ENCODE measurements around the gene PRDM7.
"Not testable (repeated sequence)": the region's sequence is repeated elsewhere in the genome, so short reads cannot be mapped to it uniquely, and the experiment has no call there.

PRDM7 gene

GRCh38 chr16:90077240-90077756 is at the start of gene PRDM7:
TSS of gene PRDM7 (minus strand) at chr16:90077331. CDS start at chr16:90075910, 1,421 bp downstream.
- intact Hi-C loops (cut with DNase I): no loop called here

GRCh38 chr16:90121846-90122245 is 44.7 kb upstream of the PRDM7 start:
- intact Hi-C loops (cut with DNase I); DNase-seq: not testable (repeated sequence)

More at GRCh38 chr16:90077240-90077756, at the start of gene PRDM7:
- DNase-seq: peak; percentile 79 to 99 (median 95)

DNA sequence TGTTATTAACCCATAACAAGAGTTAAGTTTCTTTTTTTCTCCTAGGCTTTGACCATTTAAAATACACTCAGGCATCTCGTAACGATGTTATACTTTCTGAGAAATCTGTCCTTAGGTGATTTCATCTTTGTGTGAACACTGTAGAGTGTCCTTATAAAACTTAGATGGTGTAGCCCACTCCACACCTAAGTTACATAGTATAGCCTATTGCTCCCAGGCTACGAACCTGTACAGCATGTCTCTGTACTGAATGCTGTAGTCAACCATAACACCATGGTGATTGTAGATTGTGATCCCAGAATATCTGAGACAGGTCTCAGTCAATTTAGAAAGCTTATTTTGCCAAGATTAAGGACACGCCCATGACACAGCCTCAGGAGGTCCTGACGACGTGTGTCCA is 30.5 kb upstream of the PRDM7 start:
- DNase-seq; intact Hi-C loops (cut with DNase I): not testable (repeated sequence)

GRCh38 chr16:90107060-90107459 is 29.9 kb upstream of the PRDM7 start:
- intact Hi-C loops (cut with DNase I); DNase-seq: not testable (repeated sequence)

GRCh38 chr16:90106271-90106670 is 29.1 kb upstream of the PRDM7 start:
- peak in 3 of 42 donors; percentile 23 to 43 (median 38) for DNase-seq
- intact Hi-C loops (cut with DNase I): not testable (repeated sequence)

- intact Hi-C loops (cut with DNase I); DNase-seq: not testable (repeated sequence)
These were observed 27.6 kb upstream of the PRDM7 start for GRCh38 chr16:90104725-90105124.

- DNase-seq; intact Hi-C loops (cut with DNase I): not testable (repeated sequence)
These were observed 25.2 kb upstream of the PRDM7 start for GRCh38 chr16:90102086-90102884.

DNA sequence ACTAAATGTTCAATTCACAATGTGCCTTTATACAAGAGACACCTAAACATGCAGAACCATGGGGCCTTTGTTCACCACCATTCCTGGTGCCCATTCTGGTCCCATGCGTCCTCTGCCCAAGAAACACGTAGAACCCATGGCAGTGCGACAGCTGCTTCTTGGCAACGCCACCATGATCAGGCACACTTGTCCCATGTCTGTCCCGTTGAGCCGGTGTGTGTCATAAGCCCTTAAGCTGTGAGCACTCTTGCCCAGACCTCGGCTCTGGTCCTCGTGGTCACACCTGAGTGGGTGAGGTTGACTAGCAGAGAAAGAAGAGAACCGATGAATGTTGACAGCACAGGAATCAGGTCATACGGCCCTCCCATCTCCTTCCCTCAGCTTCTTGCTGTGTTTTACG is 24.2 kb upstream of the PRDM7 start:
- intact Hi-C loops (cut with DNase I): not testable (repeated sequence)

DNA sequence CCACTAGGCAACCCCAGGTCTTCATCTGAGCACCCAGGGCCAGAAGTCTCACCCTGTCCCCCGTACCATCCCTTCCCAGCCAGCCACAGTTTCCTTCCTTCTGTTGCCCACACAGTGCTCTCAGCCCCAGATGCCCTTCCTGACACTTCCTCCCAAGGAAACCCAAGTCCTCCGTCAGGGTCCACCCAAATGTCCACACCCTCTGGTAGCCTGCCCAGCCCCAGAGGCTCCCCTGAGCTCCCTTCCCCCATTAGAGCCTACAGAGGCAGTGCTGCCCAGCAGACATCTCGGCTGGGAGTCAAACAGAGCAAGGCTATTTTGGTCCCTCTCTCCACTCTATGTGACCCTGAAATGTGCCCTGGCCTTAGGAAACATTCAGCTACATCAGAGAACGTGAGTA is 23.7 kb upstream of the PRDM7 start:
- intact Hi-C loops (cut with DNase I); DNase-seq: not testable (repeated sequence)

More for the DNA sequence above, 24.2 kb upstream of the PRDM7 start:
- DNase-seq: not testable (repeated sequence)

DNA sequence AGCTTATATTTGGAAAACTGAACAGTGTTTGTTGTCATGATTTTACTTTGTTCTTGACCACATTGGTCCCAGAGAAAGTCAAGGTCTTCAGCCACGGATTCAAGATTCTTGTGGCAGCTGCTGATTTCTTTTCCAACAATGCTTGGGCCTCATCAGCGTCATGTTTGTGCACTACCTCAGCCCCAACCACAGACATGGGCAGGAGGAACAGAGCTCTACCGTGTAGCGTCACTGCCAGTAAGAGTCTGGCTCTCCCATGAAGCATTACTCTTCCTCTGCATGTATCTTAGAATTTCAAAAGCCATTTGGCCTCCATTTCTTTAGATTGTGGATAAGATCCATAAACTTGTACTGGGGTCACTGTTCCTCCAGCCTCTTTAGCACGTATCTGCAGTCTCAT is 23.1 kb upstream of the PRDM7 start:
- DNase-seq; intact Hi-C loops (cut with DNase I): not testable (repeated sequence)

GRCh38 chr16:90098936-90099335 is 21.8 kb upstream of the PRDM7 start:
- DNase-seq; intact Hi-C loops (cut with DNase I): not testable (repeated sequence)

- intact Hi-C loops (cut with DNase I); DNase-seq: not testable (repeated sequence)
These were observed 20.0 kb upstream of the PRDM7 start for GRCh38 chr16:90097010-90097684.

GRCh38 chr16:90094791-90095190 is 17.7 kb upstream of the PRDM7 start:
- DNase-seq; intact Hi-C loops (cut with DNase I): not testable (repeated sequence)

GRCh38 chr16:90094296-90094695 is 17.2 kb upstream of the PRDM7 start:
- intact Hi-C loops (cut with DNase I); DNase-seq: not testable (repeated sequence)

- DNase-seq; intact Hi-C loops (cut with DNase I): not testable (repeated sequence)
These were observed 16.7 kb upstream of the PRDM7 start for GRCh38 chr16:90093799-90094198.

DNA sequence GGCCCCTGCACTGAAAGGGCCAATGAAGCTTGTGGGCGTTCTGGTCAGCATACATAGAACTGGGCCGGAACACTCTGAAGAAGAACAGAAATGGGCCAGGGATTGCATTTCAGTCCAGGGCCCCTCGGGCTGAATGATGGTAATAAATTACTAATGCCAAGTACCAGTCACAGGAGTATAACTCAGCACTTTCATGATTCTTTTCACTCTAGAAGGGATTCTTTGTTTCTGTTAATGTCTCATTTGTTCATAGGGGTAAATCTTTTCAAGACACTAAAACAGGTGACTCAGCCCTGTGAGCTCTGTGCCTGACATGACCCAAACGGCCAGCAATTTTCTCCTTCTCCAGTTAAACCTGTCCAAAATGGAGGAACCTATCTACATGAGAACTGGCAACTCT is 15.7 kb upstream of the PRDM7 start:
- intact Hi-C loops (cut with DNase I): not testable (repeated sequence)
- peak in 1 of 42 donors; percentile 39 for DNase-seq

DNA sequence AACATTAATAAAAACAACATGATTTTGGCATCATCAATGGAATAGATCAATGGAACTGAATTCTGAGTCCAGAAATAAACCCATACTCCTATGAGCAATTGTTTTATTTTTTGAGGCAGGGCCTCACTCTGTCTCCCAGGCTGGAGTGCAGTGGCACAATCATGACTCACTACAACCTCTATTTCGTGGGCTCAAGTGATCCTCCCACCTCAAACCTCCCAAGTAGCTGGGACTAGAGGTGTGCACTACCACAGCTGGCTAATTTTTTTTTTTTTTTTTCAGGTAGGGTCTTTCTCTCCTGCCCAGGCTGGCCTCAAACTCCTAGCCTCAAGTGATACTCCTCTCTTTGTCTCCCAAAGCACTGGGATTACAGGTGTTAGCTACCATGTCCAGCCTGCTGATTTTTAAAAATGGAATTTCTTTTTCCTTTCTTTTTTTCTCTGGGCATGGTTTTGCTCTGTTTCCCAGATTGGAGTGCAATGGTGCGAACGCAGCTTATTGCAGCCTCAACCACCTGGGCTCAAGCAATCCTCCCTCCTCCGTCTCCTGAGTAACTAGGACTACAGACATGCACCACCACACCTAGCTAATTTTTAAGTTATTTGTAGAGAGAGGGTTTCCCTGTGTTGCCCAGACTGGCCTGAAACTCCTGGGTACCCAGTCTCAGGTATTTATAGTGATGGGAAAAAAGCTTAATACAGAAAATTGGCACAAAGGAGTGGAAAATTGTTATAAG is 7.3 kb upstream of the PRDM7 start:
- intact Hi-C loops (cut with DNase I): no loop called here
- no peak for DNase-seq

DNA sequence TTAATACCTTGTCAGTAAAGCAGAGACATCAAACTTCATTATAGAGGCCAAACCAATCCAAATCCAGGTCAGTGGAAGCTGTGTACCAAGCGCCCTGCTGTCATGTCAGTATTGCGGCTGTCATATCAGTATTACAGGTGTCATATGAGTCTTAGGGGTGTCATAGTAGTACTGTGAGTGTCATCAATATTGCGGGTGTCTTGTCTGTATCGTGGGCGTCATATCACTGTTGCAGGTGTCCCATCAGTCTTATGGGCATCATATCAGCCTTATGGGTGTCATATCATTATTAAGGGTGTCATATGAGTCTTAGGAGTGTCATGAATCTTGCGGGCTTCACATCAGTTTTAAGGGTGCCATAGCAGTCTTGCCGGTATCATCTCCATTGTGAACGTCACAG is 6.0 kb upstream of the PRDM7 start:
- intact Hi-C loops (cut with DNase I): no loop called here

GRCh38 chr16:90081606-90081970 is 4.5 kb upstream of the PRDM7 start:
- intact Hi-C loops (cut with DNase I): no loop called here
- peak in 3 of 42 donors; percentile 7 to 44 (median 18) for DNase-seq

More for the DNA sequence above, 6.0 kb upstream of the PRDM7 start:
- no peak for DNase-seq
